Stimulated activated naive B cell treated with anti-CD40 and anti-IgM and Interleukin-4, amounts not matched to agents 10 μg/mL and 1 μg/mL and 100 μg/mL, for 72 hours (primary cell): ENCODE results near the gene TECPR2.

Source experiments
- ATAC-seq, 2 donors: fragments of 150-1000 bp; cut with Tn5 transposase; replicated peaks; 2 replicates each; pipeline ENCODE4 v1.10.0; 2021; ENCODE audit warnings: moderate library complexity in 1 of 2
- DNase-seq: peaks from one replicate; pipeline ENCODE4 v3.0.0; 2021
- H3K27ac Mint-ChIP-seq: one replicate; pipeline ENCODE4 v1.8.0; 2022; ENCODE audit warnings: mild to moderate bottlenecking, mixed read lengths
- H3K27me3 Mint-ChIP-seq, 2 donors: one replicate each; pipeline ENCODE4 v1.8.0; 2022; ENCODE audit warnings: mixed read lengths in 2 of 2
- H3K36me3 Mint-ChIP-seq, 2 donors: one replicate each; pipeline ENCODE4 v1.8.0; 2022; ENCODE audit warnings: mixed read lengths in 2 of 2, mild to moderate bottlenecking in 1 of 2
- H3K4me1 Mint-ChIP-seq, 2 donors: one replicate each; pipeline ENCODE4 v1.8.0; 2022; ENCODE audit warnings: mixed read lengths in 2 of 2, mild to moderate bottlenecking in 1 of 2
- H3K4me3 Mint-ChIP-seq, 2 donors: one replicate each; pipeline ENCODE4 v1.8.0; 2022; ENCODE audit warnings: mild to moderate bottlenecking in 2 of 2, mixed read lengths in 2 of 2, moderate library complexity in 1 of 2
- H3K9me3 Mint-ChIP-seq, 2 donors: one replicate each; pipeline ENCODE4 v1.8.0; 2022; ENCODE audit warnings: mixed read lengths in 2 of 2, mild to moderate bottlenecking in 1 of 2

Gene TECPR2

DNA sequence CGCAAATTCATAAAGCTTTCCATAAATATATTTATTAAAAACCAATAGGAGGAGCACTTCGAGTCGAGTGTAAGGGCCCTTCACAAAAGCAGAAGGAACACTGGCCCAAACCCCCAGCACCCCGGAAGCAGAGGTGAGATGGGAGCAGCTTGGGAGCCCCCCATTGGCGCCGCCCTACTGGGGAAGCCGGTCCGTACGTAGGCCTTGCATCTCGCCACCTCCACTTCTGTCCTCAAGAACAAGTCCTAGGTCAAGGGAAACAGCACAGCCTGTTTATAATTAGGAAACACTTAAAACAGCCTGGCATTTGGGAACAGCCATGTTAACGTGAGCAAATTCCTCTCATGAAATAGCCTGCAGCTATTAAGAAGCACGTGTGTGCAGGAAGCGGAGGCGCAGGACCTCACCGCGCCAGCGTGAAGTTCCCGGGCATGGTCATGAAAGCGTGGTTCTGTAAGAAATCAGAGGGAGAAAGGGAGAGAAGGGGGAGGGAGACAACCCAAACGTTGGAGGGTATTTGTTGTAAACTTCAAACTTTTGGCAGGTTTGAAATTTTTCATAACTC lies 139.1 kb downstream of the TECPR2 start:
- no peak for ATAC-seq
- H3K4me1 Mint-ChIP-seq, result no peaks in the 10 kb centered on the region
- no peak overlapping the region for H3K27ac Mint-ChIP-seq

DNA sequence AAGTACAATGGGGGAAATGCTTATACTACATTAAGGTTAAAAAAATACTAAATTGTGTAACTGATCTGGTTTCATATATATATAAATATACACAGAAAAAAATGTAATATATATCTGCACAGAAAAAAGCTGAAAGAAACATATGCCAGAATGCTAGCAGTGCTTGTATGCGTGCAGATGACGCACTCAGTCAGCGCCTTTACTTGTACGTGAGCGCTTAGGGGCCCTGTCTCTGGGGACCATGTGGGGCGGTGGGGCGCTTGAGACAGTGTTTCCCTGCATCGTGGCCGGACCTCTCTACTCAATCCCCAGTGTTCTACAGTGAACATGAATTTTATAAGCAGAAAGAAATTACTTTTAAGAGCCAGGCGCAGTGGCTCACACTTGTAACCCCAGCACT lies 139.8 kb downstream of the TECPR2 start:
- H3K9me3 Mint-ChIP-seq, result no peaks in the 10 kb centered on the region
- ATAC-seq, result no peak
- no peak overlapping the region for H3K4me3 Mint-ChIP-seq
- peaks cover 11 to 18% of the 10 kb centered on the region in 2 donors for H3K36me3 Mint-ChIP-seq
- no peak overlapping the region for H3K27ac Mint-ChIP-seq
- H3K4me1 Mint-ChIP-seq, result no peaks in the 10 kb centered on the region
- no peaks in the 10 kb centered on the region for H3K27me3 Mint-ChIP-seq
- DNase-seq, result no peak

More for the DNA sequence above, 139.1 kb downstream of the TECPR2 start:
- Mint-ChIP-seq H3K9me3 (no peaks in the 10 kb centered on the region), H3K4me3 (no peak overlapping the region), H3K27me3 (no peaks in the 10 kb centered on the region), H3K36me3 (peaks cover 15 to 17% of the 10 kb centered on the region in 2 donors)
- no peak for DNase-seq

GRCh38 chr14:102503641-102504327 lies 141.0 kb downstream of the TECPR2 start:
- Mint-ChIP-seq H3K36me3 (peaks cover 8 to 12% of the 10 kb centered on the region in 2 donors), H3K9me3 (no peaks in the 10 kb centered on the region), H3K27me3 (no peaks in the 10 kb centered on the region), H3K4me3 (no peak overlapping the region), H3K4me1 (peaks cover 1 to 4% of the 10 kb centered on the region in 2 donors), H3K27ac (no peak overlapping the region)
- no peak for ATAC-seq
- no peak for DNase-seq

GRCh38 chr14:102504328-102504999 lies 141.7 kb downstream of the TECPR2 start:
- Mint-ChIP-seq H3K36me3 (peaks cover 5 to 8% of the 10 kb centered on the region in 2 donors), H3K4me3 (no peak overlapping the region), H3K4me1 (peaks cover 4 to 6% of the 10 kb centered on the region in 2 donors), H3K27me3 (no peaks in the 10 kb centered on the region), H3K27ac (no peak overlapping the region), H3K9me3 (no peaks in the 10 kb centered on the region)
- no peak for ATAC-seq
- no peak for DNase-seq

GRCh38 chr14:102505000-102505619 lies 142.4 kb downstream of the TECPR2 start:
- H3K27me3 Mint-ChIP-seq, result no peaks in the 10 kb centered on the region
- H3K27ac Mint-ChIP-seq, result peak overlapping the region; percentile 26
- no peak overlapping the region for H3K4me3 Mint-ChIP-seq
- H3K9me3 Mint-ChIP-seq, result no peaks in the 10 kb centered on the region
- DNase-seq, result no peak
- peaks cover 5 to 8% of the 10 kb centered on the region in 2 donors for H3K36me3 Mint-ChIP-seq
- H3K4me1 Mint-ChIP-seq, result peaks cover 4 to 7% of the 10 kb centered on the region in 2 donors
- no peak for ATAC-seq

- Mint-ChIP-seq H3K27ac (peak overlapping the region; percentile 70), H3K36me3 (peaks cover 5 to 8% of the 10 kb centered on the region in 2 donors), H3K9me3 (no peaks in the 10 kb centered on the region)
Measured at GRCh38 chr14:102505775-102506625, 143.3 kb downstream of the TECPR2 start.

DNA sequence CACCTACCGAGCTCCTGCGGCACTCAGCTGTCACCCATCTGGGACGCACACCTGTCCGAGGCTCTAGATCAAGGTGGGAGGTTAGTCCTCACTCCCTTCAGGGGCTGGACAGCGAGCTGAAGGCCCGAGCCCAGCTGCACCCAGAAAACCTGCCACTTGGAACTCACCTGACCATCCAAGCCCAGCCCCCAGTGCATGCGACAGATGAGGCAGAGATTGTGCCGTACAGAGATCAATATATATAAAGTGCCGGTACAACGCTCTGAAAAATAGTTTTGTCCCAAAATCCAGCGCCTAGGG lies 143.8 kb downstream of the TECPR2 start:
- ATAC-seq, result no peak
- DNase-seq, result no peak
- H3K27ac Mint-ChIP-seq, result no peak overlapping the region
- H3K9me3 Mint-ChIP-seq, result no peaks in the 10 kb centered on the region
- peaks cover 12 to 17% of the 10 kb centered on the region in 2 donors for H3K4me1 Mint-ChIP-seq
- H3K27me3 Mint-ChIP-seq, result no peaks in the 10 kb centered on the region
- peak overlapping the region in 1 of 2 donors; percentile 1 for H3K4me3 Mint-ChIP-seq
- peaks cover 5 to 8% of the 10 kb centered on the region in 2 donors for H3K36me3 Mint-ChIP-seq

More at GRCh38 chr14:102505775-102506625, 143.3 kb downstream of the TECPR2 start:
- DNase-seq (no peak), ATAC-seq (no peak)
- Mint-ChIP-seq H3K4me1 (peaks cover 9 to 16% of the 10 kb centered on the region in 2 donors), H3K27me3 (no peaks in the 10 kb centered on the region), H3K4me3 (no peak overlapping the region)

DNA sequence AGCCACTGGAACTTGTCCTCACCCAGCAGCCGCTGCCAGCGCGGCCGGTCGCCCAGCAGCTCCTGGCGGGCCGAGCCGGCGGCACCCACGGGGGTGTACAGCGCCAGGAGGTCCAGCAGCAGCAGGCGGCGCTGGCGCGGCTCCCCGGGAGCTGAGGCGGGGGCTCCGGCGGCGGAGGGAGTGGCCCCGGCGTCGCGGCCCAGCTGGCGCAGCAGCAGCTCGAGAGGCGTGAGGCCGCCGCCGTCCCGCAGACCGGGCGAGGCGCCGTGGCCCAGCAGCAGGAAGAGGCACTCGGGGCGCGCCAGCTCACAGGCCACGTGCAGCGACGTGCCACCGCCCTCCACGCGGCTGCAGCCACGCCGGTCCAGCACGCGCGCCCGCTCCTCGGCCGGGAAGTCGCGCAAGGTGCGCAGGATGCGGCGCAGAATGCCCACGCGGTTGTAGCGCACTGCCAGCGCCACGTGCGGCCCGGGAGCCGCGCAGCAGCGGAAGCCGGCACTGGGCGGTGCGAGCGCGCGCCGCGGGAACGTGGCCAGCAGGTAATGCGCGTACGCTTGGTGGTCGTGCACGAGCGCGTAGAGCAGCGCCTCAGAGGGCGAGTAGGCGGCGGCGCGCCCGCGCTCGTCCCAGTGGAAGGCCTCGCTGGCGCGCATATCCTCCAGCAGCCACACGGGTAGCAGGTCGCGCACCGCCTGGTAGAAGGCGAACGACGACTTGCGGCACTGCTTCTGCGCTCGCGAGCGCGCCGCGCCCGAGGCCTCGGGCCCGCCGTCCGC lies 144.5 kb downstream of the TECPR2 start:
- Mint-ChIP-seq H3K27ac (no peak overlapping the region), H3K27me3 (no peaks in the 10 kb centered on the region), H3K9me3 (no peaks in the 10 kb centered on the region), H3K4me1 (peaks cover 14 to 17% of the 10 kb centered on the region in 2 donors), H3K4me3 (no peak overlapping the region), H3K36me3 (peaks cover 5 to 8% of the 10 kb centered on the region in 2 donors)
- ATAC-seq (no peak), DNase-seq (no peak)

- peaks cover 15 to 17% of the 10 kb centered on the region in 2 donors for H3K4me1 Mint-ChIP-seq
- H3K36me3 Mint-ChIP-seq, result peaks cover 5 to 8% of the 10 kb centered on the region in 2 donors
- DNase-seq (no peak), ATAC-seq (no peak)
- H3K9me3 Mint-ChIP-seq, result no peaks in the 10 kb centered on the region
- H3K27me3 Mint-ChIP-seq, result peaks cover under 1% of the 10 kb centered on the region in 2 donors
- H3K4me3 Mint-ChIP-seq, result no peak overlapping the region
- H3K27ac Mint-ChIP-seq, result no peak overlapping the region
Measured at GRCh38 chr14:102507857-102508312, 145.1 kb downstream of the TECPR2 start.

GRCh38 chr14:102508410-102508773 lies 145.7 kb downstream of the TECPR2 start:
- Mint-ChIP-seq H3K9me3 (no peaks in the 10 kb centered on the region), H3K27me3 (peaks cover 6% of the 10 kb centered on the region in 2 donors), H3K36me3 (peaks cover 5 to 8% of the 10 kb centered on the region in 2 donors), H3K4me3 (peak overlapping the region; percentile 75 to 76), H3K4me1 (peaks cover 15 to 17% of the 10 kb centered on the region in 2 donors), H3K27ac (no peak overlapping the region)
- ATAC-seq (no peak), DNase-seq (no peak)

- Mint-ChIP-seq H3K4me3 (peak overlapping the region; percentile 75 to 76), H3K36me3 (peaks cover 5 to 8% of the 10 kb centered on the region in 2 donors), H3K9me3 (no peaks in the 10 kb centered on the region), H3K4me1 (peaks cover 15 to 17% of the 10 kb centered on the region in 2 donors), H3K27ac (peak overlapping the region; percentile 47), H3K27me3 (peaks cover 11% of the 10 kb centered on the region in 2 donors)
- ATAC-seq (peak; percentile 24 to 38), DNase-seq (no peak)
Measured at GRCh38 chr14:102508774-102509745, 146.3 kb downstream of the TECPR2 start.
